Upper lobe of left lung (tissue), 6 donors: ENCODE data around the gene FCHO2. TPM values are rescaled to one million over a fixed set of nuclear protein-coding genes. Genes with fewer than 3 reads are reported as not detected.

ENCODE experiments used
- ATAC-seq, 2 donors: fragments of 200-7000 bp; cut with Tn5 transposase; one replicate each; pipeline ENCODE4 v1.9.1; 2022; ENCODE audit warnings: mild to moderate bottlenecking in 2 of 2, moderate library complexity in 2 of 2; ENCODE audit not compliant: low FRiP score in 2 of 2
- DNase-seq, 2 donors: peaks; one replicate each; pipeline ENCODE4 v3.0.0-alpha.2; 2019 to 2020
- H3K27ac ChIP-seq, 4 donors: fragments of 200-600 bp; sonication (generic); one replicate each; pipeline ENCODE4 v1.5.1; 2016 to 2019
- H3K27me3 ChIP-seq, 4 donors: fragments of 200-600 bp; sonication (generic); one replicate each; pipeline ENCODE4 v1.5.1; 2017 to 2019
- H3K36me3 ChIP-seq, 4 donors: fragments of 200-600 bp; sonication (generic); one replicate each; pipeline ENCODE4 v1.5.1; 2016 to 2019
- H3K4me1 ChIP-seq, 4 donors: fragments of 200-600 bp; sonication (generic); one replicate each; pipeline ENCODE4 v1.5.1; 2018 to 2019
- H3K4me3 ChIP-seq, 4 donors: fragments of 200-600 bp; sonication (generic); one replicate each; pipeline ENCODE4 v1.5.1; 2017 to 2019; ENCODE audit warnings: mild to moderate bottlenecking in 2 of 4, moderate library complexity in 1 of 4
- H3K9me3 ChIP-seq, 4 donors: fragments of 200-600 bp; sonication (generic); one replicate each; pipeline ENCODE4 v1.5.1; 2018 to 2019
- EP300 ChIP-seq, 4 donors: sonication (generic); formaldehyde crosslinking; IDR thresholded peaks; one replicate each; pipeline ENCODE4 v1.5.1; 2017; ENCODE audit warnings: antibody characterized with exemption in 4 of 4, control low read depth in 2 of 4
- POLR2A ChIP-seq, 4 donors: fragments of 450-650 bp; IDR thresholded peaks; one replicate each; pipeline ENCODE4 v1.5.1; 2016 to 2017; ENCODE audit warnings: antibody characterized with exemption in 4 of 4, mild to moderate bottlenecking in 2 of 4
- POLR2AphosphoS5 ChIP-seq, 2 donors: sonication (generic); formaldehyde crosslinking; IDR thresholded peaks; one replicate each; pipeline ENCODE4 v1.5.1; 2017; ENCODE audit warnings: antibody characterized with exemption in 2 of 2
- WGBS, 2 donors: methylation state at CpG; one replicate each; pipeline ENCODE4 v1.1.5; 2017 to 2018; 5-methylcytosine and 5-hydroxymethylcytosine counted together
- total RNA-seq, 6 donors: library from RNA; depleted of rRNA in 4 of 6; stranded (reverse); fragments of >200 nt in 4 of 6; gene quantifications; one replicate each; pipeline versions ENCODE4 v1.1.0 to v1.2.1, GENCODE V29; 2016 to 2021
- TF ChIP-seq, protein P1 (sequence below), 6 experiments: fragments of 450-650 bp in 4 of 6; fragments of 200-600 bp in 2 of 6; sonication (generic) in 2 of 6; IDR thresholded peaks; one replicate each; pipeline ENCODE4 v1.5.1; 2016 to 2019; ENCODE audit warnings: antibody characterized with exemption in 6 of 6
- donor health status: DM: no; HTN: no; CAD: no; lungs with moderate emphysema.
- donor health status: DM: no; HTN: yes; CAD: no; lungs with severe emphysema.

The FCHO2 gene, protein sequence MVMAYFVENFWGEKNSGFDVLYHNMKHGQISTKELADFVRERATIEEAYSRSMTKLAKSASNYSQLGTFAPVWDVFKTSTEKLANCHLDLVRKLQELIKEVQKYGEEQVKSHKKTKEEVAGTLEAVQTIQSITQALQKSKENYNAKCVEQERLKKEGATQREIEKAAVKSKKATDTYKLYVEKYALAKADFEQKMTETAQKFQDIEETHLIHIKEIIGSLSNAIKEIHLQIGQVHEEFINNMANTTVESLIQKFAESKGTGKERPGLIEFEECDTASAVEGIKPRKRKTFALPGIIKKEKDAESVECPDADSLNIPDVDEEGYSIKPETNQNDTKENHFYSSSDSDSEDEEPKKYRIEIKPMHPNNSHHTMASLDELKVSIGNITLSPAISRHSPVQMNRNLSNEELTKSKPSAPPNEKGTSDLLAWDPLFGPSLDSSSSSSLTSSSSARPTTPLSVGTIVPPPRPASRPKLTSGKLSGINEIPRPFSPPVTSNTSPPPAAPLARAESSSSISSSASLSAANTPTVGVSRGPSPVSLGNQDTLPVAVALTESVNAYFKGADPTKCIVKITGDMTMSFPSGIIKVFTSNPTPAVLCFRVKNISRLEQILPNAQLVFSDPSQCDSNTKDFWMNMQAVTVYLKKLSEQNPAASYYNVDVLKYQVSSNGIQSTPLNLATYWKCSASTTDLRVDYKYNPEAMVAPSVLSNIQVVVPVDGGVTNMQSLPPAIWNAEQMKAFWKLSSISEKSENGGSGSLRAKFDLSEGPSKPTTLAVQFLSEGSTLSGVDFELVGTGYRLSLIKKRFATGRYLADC
- total RNA-seq: 10 to 100 TPM; 37.6 to 99.5 (median 79.7) TPM

DNA sequence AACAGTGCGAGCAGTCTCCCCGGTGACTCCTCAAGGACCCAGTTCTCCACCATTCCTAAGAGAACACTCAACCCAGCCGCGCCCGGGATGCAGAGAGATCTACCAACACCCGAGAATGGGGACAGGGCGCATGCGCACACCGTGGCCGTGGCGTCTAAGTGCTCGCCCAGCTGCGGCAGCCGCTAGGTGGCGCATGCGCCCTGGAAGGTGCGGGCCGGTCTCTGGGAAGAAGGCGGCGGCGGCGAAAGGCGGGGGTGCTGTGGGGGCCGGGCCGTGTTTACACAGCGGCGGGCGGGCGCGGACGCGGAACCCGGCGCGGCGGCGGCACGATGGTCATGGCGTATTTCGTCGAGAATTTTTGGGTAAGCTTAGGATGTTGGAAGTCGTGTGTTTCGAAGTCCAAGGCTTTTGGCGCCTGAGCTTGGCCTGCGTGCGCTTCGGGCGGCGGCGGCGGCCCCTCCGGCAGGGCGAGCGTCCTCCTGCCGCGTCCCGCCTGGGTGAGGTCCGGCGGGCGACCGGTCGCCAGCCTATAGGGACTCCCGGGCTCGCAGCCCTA lies at the start of gene FCHO2:
TSS of gene FCHO2 (plus strand) at position 274 of the 556 bp plus-strand sequence. CDS start at position 330, 56 bp downstream.
- TF ChIP-seq EP300 (IDR thresholded peaks at IDR 0.05): no peak
- TF ChIP-seq POLR2AphosphoS5 (IDR thresholded peaks at IDR 0.05): peak; percentile 77 to 80
- TF ChIP-seq POLR2A (IDR thresholded peaks at IDR 0.05): peak in 2 of 4 donors; percentile 68 to 95
- TF ChIP-seq, protein P1, sequence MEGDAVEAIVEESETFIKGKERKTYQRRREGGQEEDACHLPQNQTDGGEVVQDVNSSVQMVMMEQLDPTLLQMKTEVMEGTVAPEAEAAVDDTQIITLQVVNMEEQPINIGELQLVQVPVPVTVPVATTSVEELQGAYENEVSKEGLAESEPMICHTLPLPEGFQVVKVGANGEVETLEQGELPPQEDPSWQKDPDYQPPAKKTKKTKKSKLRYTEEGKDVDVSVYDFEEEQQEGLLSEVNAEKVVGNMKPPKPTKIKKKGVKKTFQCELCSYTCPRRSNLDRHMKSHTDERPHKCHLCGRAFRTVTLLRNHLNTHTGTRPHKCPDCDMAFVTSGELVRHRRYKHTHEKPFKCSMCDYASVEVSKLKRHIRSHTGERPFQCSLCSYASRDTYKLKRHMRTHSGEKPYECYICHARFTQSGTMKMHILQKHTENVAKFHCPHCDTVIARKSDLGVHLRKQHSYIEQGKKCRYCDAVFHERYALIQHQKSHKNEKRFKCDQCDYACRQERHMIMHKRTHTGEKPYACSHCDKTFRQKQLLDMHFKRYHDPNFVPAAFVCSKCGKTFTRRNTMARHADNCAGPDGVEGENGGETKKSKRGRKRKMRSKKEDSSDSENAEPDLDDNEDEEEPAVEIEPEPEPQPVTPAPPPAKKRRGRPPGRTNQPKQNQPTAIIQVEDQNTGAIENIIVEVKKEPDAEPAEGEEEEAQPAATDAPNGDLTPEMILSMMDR (IDR thresholded peaks at IDR 0.05): peak; percentile 82 to 98 (median 96)
- Histone ChIP-seq H3K27me3 (no peaks in the 10 kb centered on the region), H3K9me3 (no peaks in the 10 kb centered on the region), H3K27ac (peak within 1 kb of the TSS; percentile 97 to 100 (median 98)), H3K4me3 (peak within 1 kb of the TSS; percentile 48 to 96 (median 76)), H3K4me1 (peaks cover 41 to 71% (median 60%) of the 10 kb centered on the region in 4 donors), H3K36me3 (no peaks in the 10 kb centered on the region)
- ATAC-seq (peak; percentile 98), DNase-seq (peak; percentile 100)
- 0% methylated on average over 1 to 35 of the region's 64 CpGs for WGBS, 2 donors

DNA sequence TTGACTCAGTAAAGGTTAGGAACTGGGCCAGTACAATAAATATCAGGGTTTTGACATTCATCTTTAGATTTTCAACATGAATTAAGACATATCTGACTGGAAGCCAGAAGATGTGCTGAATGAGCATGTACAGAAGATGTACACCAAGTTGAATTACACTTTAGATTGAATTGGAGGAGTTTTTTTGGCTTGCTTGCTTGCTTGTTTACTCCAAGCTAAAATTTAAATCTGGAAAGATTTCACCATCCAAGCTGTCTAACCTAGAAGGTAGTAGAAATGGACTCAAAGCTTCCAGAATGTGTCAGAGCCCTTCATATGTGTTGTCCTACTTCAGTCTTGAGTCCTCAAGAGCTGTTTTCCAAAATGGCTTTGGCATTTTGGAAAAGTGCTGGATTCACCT lies 49.0 kb upstream of the FCHO2 start:
- H3K27me3 ChIP-seq: no peaks in the 10 kb centered on the region
- ATAC-seq (no peak), DNase-seq (no peak)
- no peaks in the 10 kb centered on the region for H3K9me3 ChIP-seq
- peaks cover 18 to 79% (median 54%) of the 10 kb centered on the region in 4 donors for H3K36me3 ChIP-seq
- no peak overlapping the region for H3K4me3 ChIP-seq
- TF ChIP-seq POLR2A (IDR thresholded peaks at IDR 0.05) (no peak), POLR2AphosphoS5 (IDR thresholded peaks at IDR 0.05) (no peak), EP300 (IDR thresholded peaks at IDR 0.05) (no peak)
- TF ChIP-seq, protein P1 (IDR thresholded peaks at IDR 0.05): no peak
- no peak overlapping the region for H3K27ac ChIP-seq
- H3K4me1 ChIP-seq: no peaks in the 10 kb centered on the region

DNA sequence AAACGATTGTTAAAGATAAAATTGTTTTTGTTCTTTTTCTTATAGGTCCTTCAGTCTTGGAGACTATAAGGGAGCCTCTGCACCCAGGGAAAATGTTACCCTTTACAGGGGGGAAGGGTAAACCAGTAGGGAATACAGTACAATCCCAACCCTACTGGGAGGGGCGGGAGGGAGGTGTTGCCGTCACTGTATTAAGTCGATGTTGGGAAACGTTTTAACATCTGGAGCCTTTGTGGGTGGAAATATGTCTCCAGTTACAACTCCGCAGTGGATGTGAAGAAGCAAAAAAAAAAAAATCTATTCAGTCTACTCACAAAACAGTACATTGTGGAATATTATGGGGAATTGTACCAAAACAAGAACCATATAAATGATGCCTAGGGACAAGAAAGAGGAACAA lies 47.2 kb upstream of the FCHO2 start:
- Histone ChIP-seq H3K4me1 (no peaks in the 10 kb centered on the region), H3K27me3 (no peaks in the 10 kb centered on the region), H3K27ac (no peak overlapping the region), H3K36me3 (peaks cover 18 to 60% (median 49%) of the 10 kb centered on the region in 4 donors), H3K9me3 (no peaks in the 10 kb centered on the region), H3K4me3 (no peak overlapping the region)
- DNase-seq (no peak), ATAC-seq (no peak)
- TF ChIP-seq POLR2AphosphoS5 (IDR thresholded peaks at IDR 0.05) (no peak), POLR2A (IDR thresholded peaks at IDR 0.05) (no peak), EP300 (IDR thresholded peaks at IDR 0.05) (no peak)
- TF ChIP-seq, protein P1 (IDR thresholded peaks at IDR 0.05): no peak
- 84 to 93% methylated on average over 6 of the region's 6 CpGs for WGBS, 2 donors

DNA sequence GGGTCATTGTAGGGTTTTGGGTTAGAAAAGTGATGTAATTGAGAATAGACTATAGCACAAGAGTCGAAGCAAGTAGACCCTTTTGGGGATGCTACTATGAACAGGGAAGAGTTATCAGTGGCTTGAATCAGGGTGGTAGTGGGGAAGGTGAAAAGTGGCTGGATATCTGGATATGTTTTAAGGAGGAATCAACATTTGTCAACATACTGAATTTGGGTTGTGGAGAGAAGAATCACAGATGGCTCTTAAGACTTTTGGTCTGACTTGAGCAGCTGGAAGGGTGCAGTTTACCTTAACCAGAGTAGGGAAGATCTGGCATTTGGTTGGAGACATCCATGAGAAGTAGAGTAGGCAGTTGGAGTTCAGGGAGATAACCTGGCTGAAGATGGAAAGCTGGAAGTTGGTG lies 38.5 kb upstream of the FCHO2 start:
- H3K27me3 ChIP-seq: no peaks in the 10 kb centered on the region
- peaks cover 0 to 9% (median 4%) of the 10 kb centered on the region in 4 donors for H3K4me1 ChIP-seq
- no peak for ATAC-seq
- WGBS, 2 donors: 83 to 84% methylated on average over 1 of the region's 1 CpG
- no peaks in the 10 kb centered on the region for H3K36me3 ChIP-seq
- no peak overlapping the region for H3K27ac ChIP-seq
- no peaks in the 10 kb centered on the region for H3K9me3 ChIP-seq
- H3K4me3 ChIP-seq: no peak overlapping the region
- TF ChIP-seq, protein P1 (IDR thresholded peaks at IDR 0.05): no peak
- no peak for TF ChIP-seq POLR2A (IDR thresholded peaks at IDR 0.05)
- TF ChIP-seq POLR2AphosphoS5 (IDR thresholded peaks at IDR 0.05): no peak
- no peak for TF ChIP-seq EP300 (IDR thresholded peaks at IDR 0.05)
- DNase-seq: no peak
